Measurements from ENCODE around the gene CRYBA4. TPM values are rescaled to one million over a fixed set of nuclear protein-coding genes. Genes with fewer than 3 reads are reported as not detected.

The CRYBA4 gene
- total and polyA plus RNA-seq, 2 of the 13 experiments (the other 11 are each of a cell fraction or from before 2014, with no cell fraction given) = not detected

- H3K79me2 ChIP-seq (ENCODE audit: insufficient read depth, low read length) = no peaks in the 10 kb centered on the region
- intact Hi-C loops (cut with micrococcal nuclease; ENCODE audit: unreplicated experiment) (no loop called here), in situ Hi-C loops (cut with HindIII; ENCODE audit: extremely low pct_ligation_motif_present, low pct_unique_long_range_greater_than_20kb) (no loop called here)
- CTCF ChIA-PET (ENCODE audit: low intra/inter-chr PET ratio, low total read pairs) = no interaction called here
- no peak overlapping the region for H3K27ac ChIP-seq (ENCODE audit: extremely low read length, insufficient read depth, low read length)
- no peaks in the 10 kb centered on the region for H3K9me3 ChIP-seq (ENCODE audit: low read length)
- no peaks in the 10 kb centered on the region for H4K20me1 ChIP-seq (ENCODE audit: insufficient read depth, low read length)
- DNase-seq (ENCODE audit: low spot score) = no peak
- H3K4me3 ChIP-seq (replicated peaks in 1 of 3; ENCODE audit: insufficient read depth in 1 of 3, low read depth in 2 of 3, low read length in 3 of 3) = no peak overlapping the region
- BruUV-seq (replicated peaks) = no TSS peak
- no peak overlapping the region for H2AFZ ChIP-seq (ENCODE audit: low read length)
- peaks cover 0 to 8% of the 10 kb centered on the region in 2 experiments; a peak in 2 of 5 replicates for H3K27me3 ChIP-seq (ENCODE audit: control insufficient read depth in 1 of 2, insufficient read depth in 2 of 2, low read length in 2 of 2)
- POLR2A ChIA-PET = no interaction called here
- H3K9ac ChIP-seq (ENCODE audit: insufficient read depth, low read depth, low read length) = no peak overlapping the region
- no peak for ATAC-seq
- no peaks in the 10 kb centered on the region for H3K4me1 ChIP-seq (ENCODE audit: insufficient read depth, low read length)
- WGBS (ENCODE audit: low lambda C conversion rate) = 11% methylated on average over 9 of the region's 12 CpGs
- H3K36me3 ChIP-seq (replicated peaks in 1 of 2; ENCODE audit: control insufficient read depth in 1 of 2, insufficient read depth in 2 of 2, low read length in 2 of 2) = no peaks in the 10 kb centered on the region
- no peak for FAIRE-seq
- no peak for TF ChIP-seq IRF2 (CRISPR knock-in tag; IDR thresholded peaks at IDR 0.05)
- TF ChIP-seq NFYC (CRISPR knock-in tag; IDR thresholded peaks at IDR 0.05) = no peak
- TF ChIP-seq PHF5A (CRISPR knock-in tag; IDR thresholded peaks at IDR 0.05; ENCODE audit: low read depth, unreplicated experiment) = no peak
- TF ChIP-seq ZNF749 (CRISPR knock-in tag; IDR thresholded peaks at IDR 0.05; ENCODE audit: borderline replicate concordance) = no peak
- no peak for TF ChIP-seq ZFP1 (CRISPR knock-in tag; IDR thresholded peaks at IDR 0.05)
- no peak for TF ChIP-seq SMAD9 (CRISPR knock-in tag; IDR thresholded peaks at IDR 0.05)
- no peak for TF ChIP-seq KIAA2018 (CRISPR knock-in tag; IDR thresholded peaks at IDR 0.05; ENCODE audit: borderline replicate concordance)
- TF ChIP-seq ZNF713 (CRISPR knock-in tag; IDR thresholded peaks at IDR 0.05) = no peak
- no peak for TF ChIP-seq TARDBP (CRISPR knock-in tag; IDR thresholded peaks at IDR 0.05)
- no peak for TF ChIP-seq ZNF44 (CRISPR knock-in tag; IDR thresholded peaks at IDR 0.05)
- no peak for TF ChIP-seq ZNF660 (CRISPR knock-in tag; IDR thresholded peaks at IDR 0.05; ENCODE audit: borderline replicate concordance, low read depth)
- no peak for TF ChIP-seq AGO2 (optimal IDR thresholded peaks at IDR 0.05; ENCODE audit: low read depth, low read length)
- no peak for TF ChIP-seq ATM (IDR thresholded peaks at IDR 0.05; ENCODE audit: borderline replicate concordance)
- H3K4me2 ChIP-seq (ENCODE audit: low read depth, low read length) = no peak overlapping the region
Observed at GRCh38 chr22:26610072-26610958, 11.4 kb upstream of the CRYBA4 start.
